A673 (cell line): Measurements from ENCODE around the gene KCNMA1.

Source experiments
- EZH2 ChIP-seq: fragments of 200-600 bp; sonication (generic); IDR thresholded peaks from 2 replicates; pipeline ENCODE4 v1.6.1; 2017; ENCODE audit warnings: borderline replicate concordance, low read depth, mild to moderate bottlenecking, mixed read lengths, antibody characterized with exemption, low read length; ENCODE audit not compliant: poor library complexity, severe bottlenecking
- TF ChIP-seq, protein P1 (sequence below): fragments of 300-800, 200-600 bp; sonication (generic); conservative IDR thresholded peaks from 2 replicates; pipeline ENCODE4 v1.5.1; 2017; ENCODE audit warnings: low read depth, mild to moderate bottlenecking, antibody characterized with exemption, low read length, moderate library complexity, mixed read lengths

DNA sequence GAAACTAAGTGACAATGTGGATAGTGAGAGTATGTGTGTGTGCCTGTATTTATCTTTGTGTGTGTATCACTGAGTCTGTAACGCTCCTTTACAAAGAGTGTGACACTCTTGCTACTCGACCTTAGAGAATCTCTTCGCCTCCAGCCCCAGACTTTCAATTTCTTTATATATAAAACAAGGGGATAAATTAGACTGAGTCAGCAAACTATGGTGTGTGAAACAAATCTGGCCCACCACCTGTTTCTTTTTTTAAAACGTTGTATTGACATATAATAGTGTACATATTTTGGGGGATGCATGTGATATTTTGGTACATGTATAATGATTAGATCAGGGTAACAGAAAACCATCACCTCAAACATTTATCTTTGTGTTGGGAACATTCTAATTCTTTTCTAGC is 240.5 kb downstream of the KCNMA1 start:
- no peak for TF ChIP-seq EZH2
- TF ChIP-seq, protein P1, sequence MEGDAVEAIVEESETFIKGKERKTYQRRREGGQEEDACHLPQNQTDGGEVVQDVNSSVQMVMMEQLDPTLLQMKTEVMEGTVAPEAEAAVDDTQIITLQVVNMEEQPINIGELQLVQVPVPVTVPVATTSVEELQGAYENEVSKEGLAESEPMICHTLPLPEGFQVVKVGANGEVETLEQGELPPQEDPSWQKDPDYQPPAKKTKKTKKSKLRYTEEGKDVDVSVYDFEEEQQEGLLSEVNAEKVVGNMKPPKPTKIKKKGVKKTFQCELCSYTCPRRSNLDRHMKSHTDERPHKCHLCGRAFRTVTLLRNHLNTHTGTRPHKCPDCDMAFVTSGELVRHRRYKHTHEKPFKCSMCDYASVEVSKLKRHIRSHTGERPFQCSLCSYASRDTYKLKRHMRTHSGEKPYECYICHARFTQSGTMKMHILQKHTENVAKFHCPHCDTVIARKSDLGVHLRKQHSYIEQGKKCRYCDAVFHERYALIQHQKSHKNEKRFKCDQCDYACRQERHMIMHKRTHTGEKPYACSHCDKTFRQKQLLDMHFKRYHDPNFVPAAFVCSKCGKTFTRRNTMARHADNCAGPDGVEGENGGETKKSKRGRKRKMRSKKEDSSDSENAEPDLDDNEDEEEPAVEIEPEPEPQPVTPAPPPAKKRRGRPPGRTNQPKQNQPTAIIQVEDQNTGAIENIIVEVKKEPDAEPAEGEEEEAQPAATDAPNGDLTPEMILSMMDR, result no peak
